Panc1 (cell line): ENCODE results near the gene KATNA1. TPM values are rescaled to one million over a fixed set of nuclear protein-coding genes. Genes with fewer than 3 reads are reported as not detected.

Experiments
- ATAC-seq: fragments of 200-7000 bp; cut with Tn5 transposase; 2 replicates; pipeline ENCODE4 v1.9.1; 2020; ENCODE audit warnings: mild to moderate bottlenecking, moderate library complexity
- BruUV-seq: library from RNA; stranded (reverse); fragments of 400-500 nt; replicated peaks from 2 replicates; lab custom pipeline; 2021; lab: Mats Ljungman, UMichigan
- CTCF ChIA-PET: fragments of 300-600 bp; sonication (Branson Sonifier 250); formaldehyde crosslinking; loops from one replicate; lab custom pipeline; 2022; ENCODE audit warnings: antibody characterized with exemption; lab: Charles Lee
- POLR2A ChIA-PET: fragments of 300-600 bp; sonication (Branson Sonifier 250); formaldehyde crosslinking; loops from one replicate; lab custom pipeline; 2022; ENCODE audit warnings: antibody characterized with exemption; lab: Charles Lee
- DNase-seq: peaks from one replicate; pipeline ENCODE4 v3.0.0-alpha.2; 2010; ENCODE audit warnings: low read depth, low spot score
- H3K27ac ChIP-seq: 2 replicates; pipeline ENCODE4 v1.5.1; 2011; ENCODE audit warnings: mild to moderate bottlenecking, low read length, inconsistent platforms
- H3K27me3 ChIP-seq: fragments of 200-500 bp; sonication (Bioruptor generic); 2 replicates; pipeline ENCODE4 v1.6.0; 2014; ENCODE audit warnings: low read length, inconsistent platforms; ENCODE audit not compliant: control insufficient read depth, insufficient read depth
- H3K36me3 ChIP-seq: fragments of 200-500 bp; sonication (Bioruptor generic); 2 replicates; pipeline ENCODE4 v1.5.1; 2014; ENCODE audit warnings: inconsistent platforms, mild to moderate bottlenecking, low read length, moderate library complexity; ENCODE audit not compliant: control insufficient read depth, insufficient read depth
- H3K4me1 ChIP-seq: 2 replicates; pipeline ENCODE4 v1.5.1; 2011; ENCODE audit warnings: inconsistent platforms, mild to moderate bottlenecking, low read length, moderate library complexity; ENCODE audit not compliant: control insufficient read depth, insufficient read depth
- H3K4me3 ChIP-seq, 2 experiments: 2 replicates each; pipeline ENCODE4 v1.5.1; 2011 to 2012; ENCODE audit warnings: low read depth in 2 of 2, low read length in 2 of 2, mild to moderate bottlenecking in 2 of 2, inconsistent platforms in 1 of 2, moderate library complexity in 1 of 2
- H3K9me3 ChIP-seq: fragments of 200-500 bp; sonication (Bioruptor generic); 2 replicates; pipeline ENCODE4 v1.5.1; 2014; ENCODE audit warnings: low read depth, mild to moderate bottlenecking, inconsistent platforms, low read length, moderate library complexity; ENCODE audit not compliant: control insufficient read depth, insufficient read depth
- CTCF ChIP-seq: fragments of 450-650 bp; IDR thresholded peaks from 2 replicates; pipeline ENCODE4 v1.5.1; 2017; ENCODE audit warnings: mild to moderate bottlenecking
- POLR2AphosphoS5 ChIP-seq: IDR thresholded peaks from 2 replicates; pipeline ENCODE4 v1.6.1; 2012; ENCODE audit warnings: mild to moderate bottlenecking, low read depth, low read length, moderate library complexity
- REST ChIP-seq, 2 experiments: IDR thresholded peaks; 2 replicates each; pipeline ENCODE4 v1.6.1; 2011 to 2012; ENCODE audit warnings: low read depth in 2 of 2, control low read depth in 1 of 2, low read length in 1 of 2, mild to moderate bottlenecking in 1 of 2, moderate library complexity in 1 of 2; ENCODE audit not compliant: insufficient read depth in 1 of 2
- SIN3A ChIP-seq: IDR thresholded peaks from 2 replicates; pipeline ENCODE4 v1.6.1; 2012; ENCODE audit warnings: low read depth, mild to moderate bottlenecking, low read length, moderate library complexity, borderline replicate concordance; ENCODE audit not compliant: insufficient read depth
- TCF7L2 ChIP-seq: IDR thresholded peaks from 2 replicates; pipeline ENCODE4 v1.6.1; 2011; ENCODE audit warnings: mild to moderate bottlenecking, low read depth, low read length, inconsistent platforms
- in situ Hi-C: cut with HindIII; loops from 2 replicates; pipeline ENCODE4 v1.10.0; 2016; ENCODE audit warnings: low sequenced_read_pairs, low pct_unique_long_range_greater_than_20kb
- intact Hi-C: fragments of 100-400 bp; cut with micrococcal nuclease; formaldehyde crosslinking; loops from one replicate; pipeline ENCODE4 v1.10.0; 2022; ENCODE audit not compliant: unreplicated experiment
- total RNA-seq: library from RNA; stranded (reverse); gene quantifications from one replicate; pipeline ENCODE4 v1.2.1, GENCODE V29; 2021; ENCODE audit not compliant: unreplicated experiment

Gene KATNA1
- total RNA-seq, 1 experiment from 2014 or later, result 19.7 TPM

GRCh38 chr6:149593408-149593807 lies 55.1 kb downstream of the KATNA1 start:
- POLR2A ChIA-PET, result interaction anchor here (0.7 kb wide), 1 partner anchor 21 kb away, joined by 4 read pairs; no protein-coding TSS in a partner anchor
- DNase-seq (no peak), ATAC-seq (no peak)
- Histone ChIP-seq H3K27ac (no peak overlapping the region), H3K36me3 (peaks cover 13% of the 10 kb centered on the region; the same call in 1 of the 2 replicates), H3K4me3 (no peak overlapping the region), H3K27me3 (no peaks in the 10 kb centered on the region), H3K9me3 (no peaks in the 10 kb centered on the region), H3K4me1 (no peaks in the 10 kb centered on the region)
- intact Hi-C loops (no loop called here), in situ Hi-C loops (no loop called here)
- no TSS peak for BruUV-seq
- CTCF ChIA-PET, result no interaction called here
- TF ChIP-seq POLR2AphosphoS5 (no peak), TCF7L2 (no peak), REST (IDR thresholded peaks at IDR 0.05; ENCODE audit: insufficient read depth in 1 of 2, low read depth in 2 of 2, low read length in 1 of 2) (no peak), CTCF (no peak), SIN3A (no peak)

GRCh38 chr6:149592983-149593382 lies 55.5 kb downstream of the KATNA1 start:
- Histone ChIP-seq H3K9me3 (no peaks in the 10 kb centered on the region), H3K27ac (no peak overlapping the region), H3K36me3 (peaks cover 14% of the 10 kb centered on the region; the same call in 1 of the 2 replicates), H3K4me1 (no peaks in the 10 kb centered on the region), H3K4me3 (no peak overlapping the region), H3K27me3 (no peaks in the 10 kb centered on the region)
- intact Hi-C loops (no loop called here), in situ Hi-C loops (no loop called here)
- no peak for ATAC-seq
- CTCF ChIA-PET, result no interaction called here
- BruUV-seq, result no TSS peak
- no peak for DNase-seq
- POLR2A ChIA-PET, result interaction anchor here (0.6 to 0.7 kb wide), 2 partner anchors 14 to 20 kb away, joined by 3 to 4 read pairs; no protein-coding TSS in a partner anchor
- TF ChIP-seq REST (IDR thresholded peaks at IDR 0.05; ENCODE audit: insufficient read depth in 1 of 2, low read depth in 2 of 2, low read length in 1 of 2) (no peak), SIN3A (no peak), POLR2AphosphoS5 (no peak), CTCF (no peak), TCF7L2 (no peak)
